HT-29 (cell line): Measurements from ENCODE around the gene GALT. TPM values are rescaled to one million over a fixed set of nuclear protein-coding genes. Genes with fewer than 3 reads are reported as not detected.

Experiments used
- DNase-seq: peaks from one replicate; pipeline ENCODE4 v3.0.0-alpha.2; 2015; ENCODE audit warnings: low spot score
- total RNA-seq: library from RNA; depleted of rRNA; stranded (reverse); fragments of >200 nt; shearing (Covaris generic); gene quantifications from 2 replicates; pipeline ENCODE4 v1.2.3, GENCODE V29; 2014; rRNA removed

GALT gene
- total RNA-seq = 25.5 and 32.8 TPM in 2 replicates

DNA sequence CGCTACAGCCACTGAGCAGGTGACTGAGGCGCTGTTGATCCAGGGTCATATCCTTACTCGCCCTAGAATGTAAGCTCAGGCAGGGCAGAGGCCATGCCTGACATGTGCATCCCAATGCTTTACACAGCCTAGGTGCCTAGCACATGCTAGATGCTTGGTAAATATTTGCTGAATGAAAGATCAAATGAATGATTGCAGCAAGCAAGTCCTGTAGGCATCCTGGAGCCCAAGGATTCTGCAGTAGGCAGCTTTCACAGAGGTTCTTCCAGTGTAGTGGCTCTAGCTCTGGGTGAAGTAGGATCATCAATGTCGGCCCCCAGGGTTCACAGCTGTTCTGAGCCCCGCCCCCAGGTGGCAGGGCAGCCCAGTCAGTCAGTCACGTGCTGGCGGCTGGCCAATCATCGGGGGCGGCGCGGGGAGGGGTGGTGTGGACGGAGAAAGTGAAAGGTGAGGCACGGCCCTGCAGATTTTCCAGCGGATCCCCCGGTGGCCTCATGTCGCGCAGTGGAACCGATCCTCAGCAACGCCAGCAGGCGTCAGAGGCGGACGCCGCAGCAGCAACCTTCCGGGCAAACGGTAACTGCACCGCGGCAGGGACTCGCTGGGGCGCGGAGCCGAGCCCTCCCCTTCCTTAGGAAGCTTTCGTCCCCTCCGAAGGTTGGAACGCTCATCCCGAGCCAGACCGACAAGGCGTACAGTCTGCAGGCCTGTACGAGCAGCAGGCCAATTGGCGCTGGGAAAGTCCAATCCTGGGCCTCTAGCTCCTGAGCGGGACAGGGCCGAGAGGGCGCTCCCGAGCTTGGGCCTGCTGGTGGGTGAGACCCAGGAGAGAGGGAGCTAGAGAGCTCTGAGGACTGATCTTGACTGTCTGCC, at the start of gene GALT:
GALT (plus strand) TSS at position 465 of the 873 bp plus-strand sequence; CDS start at position 495, 30 bp downstream.
- DNase-seq = peak; percentile 92

DNA sequence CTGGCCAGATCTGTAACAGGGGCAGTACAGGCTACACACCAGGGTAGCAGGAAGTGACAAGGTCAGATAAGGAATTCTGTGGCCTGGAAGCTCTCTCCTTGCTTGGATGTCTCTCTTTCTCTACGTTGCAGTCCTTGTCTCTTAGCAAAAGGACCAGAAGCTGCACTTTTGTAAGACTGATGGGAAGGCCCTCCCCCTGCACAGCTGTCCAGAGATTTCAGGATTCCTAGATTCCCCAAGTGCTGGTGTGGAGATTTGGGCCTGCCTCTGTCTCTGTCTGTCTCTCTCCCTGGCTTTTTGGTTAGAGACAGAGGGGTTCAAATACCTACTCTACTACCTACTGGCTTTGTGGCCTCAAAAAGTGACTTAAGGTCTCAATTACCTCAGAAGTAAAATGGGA, 46.9 kb upstream of the GALT start:
- DNase-seq = no peak

DNA sequence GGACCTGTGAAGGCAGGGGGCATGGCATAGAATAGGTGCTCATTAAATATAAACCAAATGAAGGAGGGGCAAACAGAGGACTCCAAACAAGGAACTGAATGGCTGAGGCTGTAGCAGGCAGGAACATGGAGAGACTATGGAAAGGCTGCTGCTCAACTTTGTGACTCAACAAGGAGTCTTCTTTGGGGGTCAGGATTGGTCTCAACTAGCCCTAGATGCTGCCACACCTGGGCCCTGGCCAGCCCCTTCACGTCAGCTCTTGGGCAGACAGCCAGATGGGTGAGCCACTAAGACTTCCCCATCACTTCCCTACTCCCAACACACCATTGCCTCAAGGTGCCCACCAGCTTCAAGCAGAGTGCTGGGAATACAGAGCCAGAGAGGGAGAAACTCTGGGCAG, 45.6 kb upstream of the GALT start:
- DNase-seq = no peak

DNA sequence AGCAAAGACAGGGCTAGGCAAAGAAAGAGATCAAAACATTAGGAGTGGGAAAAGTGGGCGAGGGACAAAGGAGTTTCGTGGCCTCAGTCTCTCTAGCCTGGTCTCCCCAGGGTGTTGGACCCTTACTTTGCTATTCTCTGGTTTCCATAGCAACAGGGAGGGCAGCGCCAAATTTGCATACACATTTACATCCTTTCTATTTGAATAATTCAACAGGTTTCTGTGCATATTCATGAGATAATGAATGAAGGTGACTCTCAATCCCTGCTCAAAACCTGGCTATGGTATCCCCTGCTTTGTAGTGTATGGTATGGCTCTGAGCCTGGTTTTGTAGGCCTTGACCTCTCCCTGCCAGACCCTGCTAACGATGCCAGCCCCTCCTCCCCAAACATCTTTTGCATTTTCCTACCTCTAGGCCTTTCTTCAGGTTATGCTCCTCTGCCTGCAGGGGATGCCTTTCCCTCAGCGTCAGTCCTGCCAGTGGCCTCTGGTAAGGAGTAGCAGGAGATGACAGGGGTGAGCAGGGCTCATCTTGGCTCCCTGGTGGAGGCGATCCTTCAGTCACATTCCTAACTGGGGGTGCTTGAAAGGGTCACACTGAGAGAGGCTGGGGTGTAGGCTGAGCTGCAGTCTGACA, 44.4 kb upstream of the GALT start:
- DNase-seq = no peak

DNA sequence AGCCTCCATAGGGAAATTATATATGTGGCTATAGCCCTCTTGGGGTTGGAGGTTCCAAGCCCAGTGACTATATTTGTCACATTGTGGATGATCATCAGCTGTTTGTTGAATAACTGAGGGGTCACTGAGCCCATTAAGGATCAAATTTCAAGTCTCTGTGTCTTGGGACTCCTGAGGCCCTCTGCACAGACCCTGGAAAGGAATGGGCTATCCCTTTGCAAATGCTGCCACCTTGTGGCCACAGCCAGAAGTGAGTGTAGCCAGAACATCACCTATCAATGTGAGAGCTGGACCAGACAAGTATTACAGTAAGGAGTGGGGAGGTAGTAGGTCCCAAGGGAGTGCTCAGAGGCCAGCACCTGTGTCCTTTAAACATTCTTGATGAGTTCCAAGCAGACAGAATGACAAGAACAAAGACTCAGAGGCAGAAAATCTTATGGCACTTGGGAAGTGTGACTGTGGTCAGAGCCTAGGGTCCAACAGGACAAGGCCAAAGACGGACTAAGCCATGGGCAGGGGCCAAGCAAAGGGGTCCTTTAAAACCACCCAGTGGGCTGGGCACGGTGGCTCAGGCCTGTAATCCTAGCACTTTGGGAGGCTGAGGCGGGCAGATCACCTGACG, 42.8 kb upstream of the GALT start:
- peak; percentile 89 for DNase-seq

DNA sequence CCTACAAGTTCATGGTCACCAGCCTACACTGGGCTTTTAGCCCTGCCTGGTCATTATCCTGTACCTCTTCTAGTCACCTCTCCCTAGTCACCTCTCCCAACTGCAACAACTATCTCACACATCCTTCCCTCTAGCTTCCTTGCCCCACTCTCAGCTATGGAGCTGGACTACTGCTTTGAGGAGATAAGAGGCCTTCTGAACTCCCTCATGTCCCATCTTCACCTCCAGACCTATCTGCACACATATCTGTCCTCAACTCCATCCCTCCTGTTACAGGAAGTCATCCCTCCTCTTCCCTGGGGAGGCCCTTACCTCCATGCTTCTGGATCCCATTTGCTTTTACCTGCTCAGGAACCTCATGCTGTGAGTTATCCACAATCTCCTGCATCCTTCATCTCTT, 40.3 kb upstream of the GALT start:
- DNase-seq = no peak

DNA sequence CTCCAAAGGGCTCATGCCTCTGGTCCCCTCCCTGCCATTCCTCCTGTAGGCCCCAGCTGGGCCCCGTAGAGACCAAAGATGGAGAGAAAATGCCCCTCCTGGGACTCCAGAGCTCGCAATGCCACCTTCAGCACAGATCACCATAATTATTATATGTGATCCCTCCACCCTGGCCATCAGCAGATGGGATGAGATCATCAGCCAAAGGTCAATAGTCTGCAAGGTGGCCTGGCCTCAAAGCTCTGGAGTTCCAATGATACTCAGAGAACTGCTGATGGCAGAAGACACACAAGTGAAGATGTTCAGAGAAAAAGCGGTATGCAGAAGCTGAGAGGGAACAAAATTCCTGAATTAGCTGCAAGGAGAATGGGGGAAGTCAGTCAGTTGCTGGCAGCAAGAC, 39.6 kb upstream of the GALT start:
- no peak for DNase-seq

DNA sequence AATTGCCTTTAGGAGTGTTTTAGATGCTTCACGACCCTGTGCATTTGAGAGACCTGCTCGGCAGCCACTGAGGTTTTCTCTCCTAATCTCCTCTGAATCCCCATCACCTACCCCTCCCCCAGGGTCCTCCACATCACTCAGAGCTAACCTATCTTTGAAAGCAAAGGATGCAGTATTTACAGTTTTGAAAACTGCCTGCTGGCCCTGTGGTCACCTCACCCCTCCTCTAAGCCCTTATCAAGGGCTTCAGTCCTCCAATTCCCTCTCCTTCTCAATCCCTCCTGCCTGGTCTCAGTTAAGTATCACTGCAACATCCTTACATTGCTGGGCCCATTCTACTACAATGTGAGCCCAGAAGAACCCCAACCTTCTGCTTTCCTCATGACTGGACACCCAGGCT, 39.1 kb upstream of the GALT start:
- no peak for DNase-seq

DNA sequence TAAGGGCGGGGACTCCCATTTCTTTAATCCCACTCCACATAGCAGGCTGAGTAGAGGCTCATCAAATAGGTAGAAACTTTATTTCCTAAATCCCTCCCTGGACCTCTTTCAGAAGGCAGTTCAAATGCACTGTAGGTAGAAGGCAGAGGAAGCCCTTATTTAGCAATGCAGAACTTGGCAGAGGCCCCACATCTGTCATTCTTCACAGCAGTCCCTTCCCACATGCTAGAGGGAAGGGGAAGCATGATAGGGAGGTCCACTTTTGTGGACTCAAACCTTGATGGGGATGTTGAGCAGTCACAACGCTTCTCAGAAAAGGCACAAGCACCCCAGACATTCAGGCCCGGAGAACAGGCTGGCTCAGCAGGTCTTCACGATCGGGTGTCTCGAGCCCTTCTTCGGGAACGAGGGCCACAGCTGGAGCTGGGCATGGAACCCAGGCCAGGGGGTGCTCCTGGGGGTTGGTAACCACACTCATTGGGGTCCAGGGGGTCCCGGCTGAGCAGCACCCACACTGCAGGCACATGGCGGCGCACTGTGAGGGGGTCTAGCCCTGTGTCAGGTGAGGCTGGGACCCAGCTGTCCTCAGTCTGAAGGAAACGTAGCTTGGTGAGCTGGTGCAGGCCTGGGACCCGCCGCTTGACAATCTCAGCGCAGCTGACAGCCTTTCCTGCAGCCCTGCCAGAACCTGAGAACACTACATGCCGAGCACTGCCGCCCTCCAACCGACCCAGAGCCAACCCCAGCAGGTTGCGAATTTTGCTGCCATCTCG, 35.9 kb upstream of the GALT start:
- DNase-seq = no peak

DNA sequence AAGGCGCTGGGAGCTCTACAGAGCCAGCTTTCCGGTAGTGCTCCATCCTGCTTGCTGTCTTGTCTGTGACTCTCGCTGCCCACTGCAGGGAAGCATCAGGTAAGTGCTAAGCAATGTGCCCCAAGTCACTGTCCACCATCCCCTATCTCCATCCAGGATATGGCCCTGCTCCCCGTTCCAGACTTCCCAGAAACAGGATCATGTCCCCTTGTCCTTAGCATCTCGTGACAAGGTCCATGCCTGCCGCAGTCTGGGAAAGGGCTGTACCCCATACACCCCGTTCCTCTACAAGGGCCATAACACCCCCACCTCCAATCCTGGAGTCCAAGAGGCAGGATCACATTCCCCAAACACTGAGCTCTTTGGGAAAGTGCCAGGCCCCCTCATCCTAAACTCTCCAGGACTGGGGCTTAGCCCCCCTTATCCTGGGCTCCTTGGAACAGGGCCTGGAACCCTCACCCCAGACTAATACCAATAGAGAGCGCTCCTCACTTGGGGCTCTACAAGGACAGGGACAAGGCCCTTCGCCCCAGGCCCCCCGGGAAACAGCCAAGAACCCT, 35.1 kb upstream of the GALT start:
- no peak for DNase-seq

DNA sequence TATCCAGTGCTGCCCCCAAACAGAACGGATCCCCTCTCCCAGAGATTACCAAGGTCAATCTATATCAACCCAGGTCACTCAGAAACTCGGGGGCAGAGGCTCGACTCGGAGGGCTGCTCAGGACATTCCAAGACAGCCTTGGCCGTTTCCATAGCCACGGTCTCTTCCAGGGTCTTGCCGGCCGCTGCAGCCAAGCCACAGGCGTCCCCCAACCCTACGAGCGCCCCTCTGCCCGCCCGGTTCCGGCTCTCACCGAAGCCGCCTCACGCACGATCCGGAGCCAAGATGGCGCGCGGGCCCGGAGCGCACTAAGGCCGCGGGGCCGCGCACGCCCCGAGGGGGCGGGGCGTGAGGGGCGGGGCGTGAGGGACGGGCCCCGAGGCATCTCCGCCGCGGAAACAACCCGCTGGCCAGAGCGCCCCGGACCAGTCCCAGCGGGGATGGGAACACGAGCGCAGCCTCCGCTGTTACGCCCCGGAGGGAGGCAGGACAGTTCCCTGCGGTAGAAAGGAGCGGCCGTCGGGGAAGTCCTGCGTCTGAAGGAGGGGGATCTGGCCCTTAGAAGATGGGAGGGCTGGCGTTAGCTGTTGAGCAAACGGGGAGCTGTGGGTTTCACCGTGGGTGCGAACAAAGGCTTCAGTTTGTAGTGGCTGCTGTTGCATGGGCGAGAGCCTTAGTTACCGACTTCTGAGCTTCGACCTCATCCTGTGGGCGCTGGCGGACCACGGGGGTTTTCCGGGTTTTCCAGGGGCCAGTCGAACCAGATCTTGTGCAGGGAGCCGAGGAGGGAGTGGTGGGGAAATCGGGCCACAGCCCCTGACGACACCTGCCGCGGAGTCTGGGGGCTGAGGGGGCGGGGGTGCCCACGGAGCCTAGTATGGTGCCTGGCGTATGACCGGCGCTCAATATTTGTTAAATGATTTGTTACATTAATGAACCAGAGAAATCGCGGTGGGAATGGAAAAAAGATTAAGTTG, 34.4 kb upstream of the GALT start, which contains the start of gene RPP25L:
RPP25L (minus strand) TSS at position 287 of the 977 bp plus-strand sequence. CDS start 801 bp downstream, outside the sequence.
- DNase-seq = peak; percentile 91

DNA sequence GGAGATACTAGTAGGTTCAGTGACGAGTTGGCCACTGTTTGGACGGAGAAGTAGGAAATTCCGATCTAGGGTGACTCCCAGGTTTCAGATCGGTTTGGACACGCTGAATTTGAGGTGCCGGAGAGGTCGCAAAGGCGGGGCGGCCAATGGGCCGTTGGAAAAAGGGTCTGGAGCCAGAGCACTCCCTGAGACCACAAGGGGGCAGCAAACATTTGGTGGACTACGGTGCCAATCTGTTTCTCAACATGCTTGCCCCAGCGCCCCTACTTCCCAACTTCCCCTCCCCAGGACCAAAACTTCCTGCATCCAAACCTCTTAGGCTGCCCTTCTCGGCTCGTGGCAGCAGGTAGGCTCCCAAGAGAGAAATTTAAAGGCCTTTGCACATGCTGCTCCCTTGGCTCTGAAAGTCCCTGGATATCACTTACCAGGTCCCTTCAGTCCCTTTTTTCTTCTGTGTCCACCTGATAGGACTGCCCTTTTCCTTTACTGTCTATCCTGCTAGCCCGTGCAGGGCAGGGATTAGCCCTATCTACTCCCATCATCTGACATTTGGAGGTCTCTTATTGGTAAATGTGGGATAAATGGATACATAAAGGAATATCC, 33.6 kb upstream of the GALT start:
- DNase-seq = peak; percentile 89

DNA sequence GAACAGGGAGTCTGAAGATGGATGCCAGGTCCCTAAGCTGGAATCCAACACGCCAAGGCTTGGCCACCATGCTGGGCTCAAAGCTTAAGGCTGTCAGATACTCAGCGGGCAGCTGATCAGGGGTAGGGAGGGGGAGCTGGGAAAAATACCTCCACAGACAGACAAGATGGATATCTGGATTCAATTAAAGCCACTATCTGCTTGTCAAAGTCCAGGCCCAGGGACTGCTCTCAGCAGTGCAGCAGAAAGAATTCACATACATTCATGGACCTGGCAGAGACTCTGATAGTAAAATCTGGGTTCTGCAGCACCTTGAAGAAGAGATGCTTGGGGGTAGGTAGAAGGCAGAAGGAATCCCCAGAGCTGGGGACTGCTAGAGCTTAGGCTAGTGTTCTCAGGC, 31.3 kb upstream of the GALT start:
- DNase-seq = no peak

DNA sequence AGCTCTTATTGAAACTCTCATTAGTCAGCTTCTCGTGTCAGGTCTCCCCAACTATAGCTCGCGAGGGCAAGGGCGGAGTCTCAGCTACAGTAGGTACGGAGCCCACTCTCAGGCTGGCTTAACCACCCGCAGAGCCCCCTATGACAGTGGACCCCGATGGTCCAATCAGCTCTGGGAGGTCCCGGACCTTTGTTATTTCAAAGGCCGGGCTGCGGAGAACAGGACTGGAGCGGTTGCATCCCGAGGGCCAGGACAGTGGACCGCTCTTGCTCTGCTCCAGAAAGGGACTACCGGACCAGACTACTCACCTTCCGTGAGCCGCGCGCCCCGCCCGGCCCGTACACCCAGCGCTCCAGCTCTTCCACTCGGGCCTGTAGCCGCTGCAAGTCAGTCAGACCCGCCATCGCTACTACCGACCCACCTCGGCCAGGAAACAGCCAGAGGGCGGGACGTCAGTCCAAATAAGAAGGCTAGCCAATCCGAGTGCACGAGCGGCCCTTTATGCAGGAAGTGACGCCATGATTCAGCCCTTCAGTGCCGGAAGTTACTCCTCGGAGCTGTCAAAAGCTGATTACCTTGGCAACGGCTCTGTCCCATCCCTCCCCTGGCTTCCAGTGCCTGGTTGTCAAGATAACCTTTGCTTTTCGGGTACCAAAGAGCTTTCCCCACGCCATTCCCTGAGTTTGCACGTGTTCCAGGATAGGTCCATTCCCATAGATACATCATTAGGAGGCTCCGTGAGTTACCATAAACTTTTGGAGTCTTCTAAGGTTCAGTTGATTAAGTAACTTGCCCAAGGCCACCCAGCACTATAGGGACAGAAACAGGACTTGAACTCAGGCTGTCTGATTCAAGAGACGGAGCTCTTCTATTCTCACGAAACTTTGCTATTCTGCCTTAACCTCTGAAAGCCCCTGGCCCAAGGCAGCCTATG, 26.1 kb upstream of the GALT start, which contains the start of gene DCTN3:
DCTN3 (minus strand) TSS at position 435 of the 934 bp plus-strand sequence; CDS start at position 404, 31 bp downstream.
- peak; percentile 93 for DNase-seq

DNA sequence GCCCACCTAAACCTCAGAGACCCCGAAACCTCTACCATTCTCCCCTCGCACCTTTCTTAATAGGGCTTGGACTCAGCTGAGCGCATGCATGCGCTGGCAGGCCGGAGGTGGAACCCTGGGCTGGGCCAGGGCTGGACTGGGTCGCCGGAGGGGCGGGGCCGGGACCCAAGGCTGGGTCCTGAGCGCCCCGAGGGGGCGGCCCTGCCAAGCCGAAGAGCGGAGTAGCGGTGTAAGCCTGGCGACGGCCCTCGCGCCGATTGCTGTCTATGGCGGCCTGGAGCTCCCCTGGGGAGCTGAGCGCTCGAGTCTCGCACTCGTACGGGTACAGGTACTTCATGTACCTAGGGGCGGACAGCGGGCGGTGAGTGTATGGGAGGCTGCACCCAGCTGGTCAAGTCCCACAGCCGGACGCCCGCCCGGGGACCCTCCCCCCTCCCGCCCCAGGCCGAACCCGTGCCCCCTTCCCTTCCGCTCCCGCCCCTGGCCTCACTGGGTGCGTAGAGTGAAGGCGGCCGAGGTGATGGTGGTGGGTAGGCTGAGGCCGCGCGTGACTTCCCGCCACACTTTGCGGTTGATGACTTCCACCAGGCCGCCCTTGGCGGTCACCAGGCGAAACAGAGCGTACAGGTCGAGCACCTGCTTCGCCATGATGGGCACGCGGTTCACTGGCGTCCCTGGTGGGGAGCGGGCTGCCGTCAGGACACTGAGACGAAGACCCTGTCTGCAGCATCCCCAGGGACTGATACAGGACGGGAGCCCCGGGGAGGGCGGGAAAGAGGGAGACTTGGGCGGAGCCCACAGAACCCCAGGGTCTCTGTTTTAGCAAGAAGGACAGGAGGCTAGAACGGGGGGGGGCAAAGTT, 22.9 kb upstream of the GALT start:
- DNase-seq = no peak

DNA sequence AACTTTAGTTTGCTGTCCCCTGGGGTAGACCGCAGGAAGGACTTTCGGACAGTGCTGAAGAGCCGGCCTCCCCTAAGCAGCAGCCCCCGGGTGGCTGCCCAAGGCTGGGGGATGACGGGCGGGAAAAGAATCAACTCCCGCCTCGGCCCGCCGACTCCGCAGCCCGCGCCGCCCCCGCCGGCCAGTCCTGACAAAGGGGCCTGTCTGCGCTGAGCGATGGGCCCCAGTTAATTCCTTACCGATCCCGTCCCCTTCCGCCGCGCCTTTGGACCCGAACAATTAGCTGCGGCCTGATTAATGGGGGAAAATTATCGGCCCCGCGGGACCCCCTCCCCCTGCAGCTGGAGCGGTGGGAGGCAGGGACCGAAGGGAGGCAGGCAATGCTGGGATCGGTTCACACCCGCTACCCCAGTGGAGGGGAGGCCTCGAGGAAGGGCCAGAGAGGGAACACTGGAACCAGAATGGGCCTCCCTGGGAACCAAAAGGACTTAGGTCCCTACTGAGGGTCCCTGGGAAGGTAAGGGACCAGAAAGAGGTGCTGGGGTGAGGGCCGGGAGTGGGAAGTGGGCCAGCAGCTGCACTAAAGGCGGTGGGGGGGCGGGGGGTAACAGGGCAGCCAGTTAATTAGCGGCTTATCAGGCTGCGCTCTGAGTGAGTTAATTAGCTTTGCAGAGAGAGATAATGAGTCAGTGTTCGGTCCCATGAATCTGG, 21.8 kb upstream of the GALT start:
- DNase-seq = no peak

DNA sequence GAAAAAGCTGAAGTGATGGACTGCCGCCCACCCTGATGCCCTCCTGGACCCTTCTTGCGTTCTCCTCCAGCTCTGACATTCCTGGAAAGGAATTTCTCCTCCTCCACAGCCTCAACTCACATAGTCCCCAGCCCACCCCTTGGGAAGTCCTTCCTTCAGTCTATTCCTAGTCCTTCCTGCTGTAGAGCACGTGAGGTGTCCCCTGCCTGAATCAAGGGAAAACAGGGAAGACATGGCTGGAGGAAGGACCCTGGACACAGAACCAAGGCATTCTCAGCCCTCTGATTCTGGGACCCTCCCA, 21.3 kb upstream of the GALT start:
- no peak for DNase-seq
